ENCODE data around the gene SSPN.

DNA sequence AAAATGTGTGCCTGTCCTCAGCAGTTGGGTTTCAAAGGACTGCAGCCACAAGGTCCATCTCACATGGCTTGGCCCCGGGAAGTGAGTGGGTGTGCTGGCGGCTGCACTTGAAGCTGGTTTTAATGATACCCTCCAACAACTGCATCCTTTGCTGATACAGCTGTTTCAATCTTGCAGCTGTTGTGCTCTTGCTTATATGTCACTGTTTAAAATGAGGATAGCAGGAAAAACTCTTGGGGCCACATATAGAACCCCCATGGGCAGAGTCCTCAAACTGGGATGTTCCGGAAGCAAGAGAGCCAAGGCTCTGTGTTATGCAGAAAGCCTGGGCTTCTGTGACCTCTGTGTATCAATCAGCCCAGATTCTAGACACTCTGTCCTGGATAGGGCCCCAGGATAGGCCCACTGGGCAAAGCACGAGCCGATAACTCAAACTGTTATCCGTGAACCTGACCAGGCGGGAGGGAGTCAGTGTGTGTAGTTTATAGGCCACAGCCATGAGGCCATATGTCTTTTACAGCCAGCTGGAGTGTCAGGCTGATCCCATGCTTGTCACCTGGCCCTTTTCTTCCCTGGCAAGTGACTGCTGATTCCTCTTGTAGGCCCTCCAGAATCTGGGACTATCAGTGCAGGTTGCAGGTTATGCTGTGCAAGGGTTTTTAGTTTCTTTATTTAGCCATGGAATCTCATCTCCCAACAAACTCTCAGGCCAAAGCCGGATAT, 74.3 kb downstream of the SSPN start:
- TF ChIP-seq, protein P1, sequence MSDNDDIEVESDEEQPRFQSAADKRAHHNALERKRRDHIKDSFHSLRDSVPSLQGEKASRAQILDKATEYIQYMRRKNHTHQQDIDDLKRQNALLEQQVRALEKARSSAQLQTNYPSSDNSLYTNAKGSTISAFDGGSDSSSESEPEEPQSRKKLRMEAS (IDR thresholded peaks at IDR 0.05): no peak
- no peak for TF ChIP-seq TEAD4 (IDR thresholded peaks at IDR 0.05)
- TF ChIP-seq RAD21 (IDR thresholded peaks at IDR 0.05; ENCODE audit: low read depth): no peak
- TF ChIP-seq ZBTB7A (IDR thresholded peaks at IDR 0.05; ENCODE audit: low read depth): no peak
- TF ChIP-seq YY1 (IDR thresholded peaks at IDR 0.05; ENCODE audit: low read depth): no peak
- no peak for TF ChIP-seq CEBPB (IDR thresholded peaks at IDR 0.05)
- TF ChIP-seq EP300 (IDR thresholded peaks at IDR 0.05; ENCODE audit: borderline replicate concordance): no peak
- TF ChIP-seq FOXM1 (IDR thresholded peaks at IDR 0.05; ENCODE audit: borderline replicate concordance, low read depth): no peak
- no peak for TF ChIP-seq CREB1 (IDR thresholded peaks at IDR 0.05; ENCODE audit: low read depth)
- TF ChIP-seq, protein P2, sequence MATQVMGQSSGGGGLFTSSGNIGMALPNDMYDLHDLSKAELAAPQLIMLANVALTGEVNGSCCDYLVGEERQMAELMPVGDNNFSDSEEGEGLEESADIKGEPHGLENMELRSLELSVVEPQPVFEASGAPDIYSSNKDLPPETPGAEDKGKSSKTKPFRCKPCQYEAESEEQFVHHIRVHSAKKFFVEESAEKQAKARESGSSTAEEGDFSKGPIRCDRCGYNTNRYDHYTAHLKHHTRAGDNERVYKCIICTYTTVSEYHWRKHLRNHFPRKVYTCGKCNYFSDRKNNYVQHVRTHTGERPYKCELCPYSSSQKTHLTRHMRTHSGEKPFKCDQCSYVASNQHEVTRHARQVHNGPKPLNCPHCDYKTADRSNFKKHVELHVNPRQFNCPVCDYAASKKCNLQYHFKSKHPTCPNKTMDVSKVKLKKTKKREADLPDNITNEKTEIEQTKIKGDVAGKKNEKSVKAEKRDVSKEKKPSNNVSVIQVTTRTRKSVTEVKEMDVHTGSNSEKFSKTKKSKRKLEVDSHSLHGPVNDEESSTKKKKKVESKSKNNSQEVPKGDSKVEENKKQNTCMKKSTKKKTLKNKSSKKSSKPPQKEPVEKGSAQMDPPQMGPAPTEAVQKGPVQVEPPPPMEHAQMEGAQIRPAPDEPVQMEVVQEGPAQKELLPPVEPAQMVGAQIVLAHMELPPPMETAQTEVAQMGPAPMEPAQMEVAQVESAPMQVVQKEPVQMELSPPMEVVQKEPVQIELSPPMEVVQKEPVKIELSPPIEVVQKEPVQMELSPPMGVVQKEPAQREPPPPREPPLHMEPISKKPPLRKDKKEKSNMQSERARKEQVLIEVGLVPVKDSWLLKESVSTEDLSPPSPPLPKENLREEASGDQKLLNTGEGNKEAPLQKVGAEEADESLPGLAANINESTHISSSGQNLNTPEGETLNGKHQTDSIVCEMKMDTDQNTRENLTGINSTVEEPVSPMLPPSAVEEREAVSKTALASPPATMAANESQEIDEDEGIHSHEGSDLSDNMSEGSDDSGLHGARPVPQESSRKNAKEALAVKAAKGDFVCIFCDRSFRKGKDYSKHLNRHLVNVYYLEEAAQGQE (IDR thresholded peaks at IDR 0.05; ENCODE audit: low read depth): no peak
- no peak for TF ChIP-seq EGR1 (IDR thresholded peaks at IDR 0.05)

All from Ishikawa (cell line).